Ovary (tissue), 9 donors: ENCODE results near the gene FAM171A1. TPM values are rescaled to one million over a fixed set of nuclear protein-coding genes. Genes with fewer than 3 reads are reported as not detected.

Experiments
- DNase-seq, 5 donors: peaks; one replicate each; pipeline ENCODE4 v3.0.0-alpha.2; 2019 to 2020
- H3K27ac ChIP-seq, 2 donors: fragments of 200-600 bp; one replicate each; pipeline versions ENCODE4 v1.5.1 to v1.8.0; 2019 to 2022
- H3K27me3 ChIP-seq: fragments of 200-600 bp; one replicate; pipeline ENCODE4 v1.8.0; 2022
- H3K36me3 ChIP-seq: fragments of 200-600 bp; sonication (generic); one replicate; pipeline ENCODE4 v1.5.1; 2019
- H3K4me1 ChIP-seq: one replicate; pipeline ENCODE4 v1.8.1; 2013; ENCODE audit warnings: mild to moderate bottlenecking, moderate library complexity; ENCODE audit not compliant: insufficient read depth
- H3K4me3 ChIP-seq: fragments of 200-600 bp; sonication (generic); one replicate; pipeline ENCODE4 v1.5.1; 2017
- H3K9me3 ChIP-seq, 2 donors: fragments of 200-600 bp in 1 of 2; sonication (generic) in 1 of 2; one replicate each; pipeline versions ENCODE4 v1.5.1 to v1.8.1; 2013 to 2019; ENCODE audit warnings: mild to moderate bottlenecking in 1 of 2, moderate library complexity in 1 of 2
- EP300 ChIP-seq: sonication (generic); formaldehyde crosslinking; IDR thresholded peaks from one replicate; pipeline ENCODE4 v1.6.1; 2017; ENCODE audit warnings: antibody characterized with exemption
- POLR2A ChIP-seq: fragments of 450-650 bp; IDR thresholded peaks from one replicate; pipeline ENCODE4 v1.6.1; 2017; ENCODE audit warnings: antibody characterized with exemption, mild to moderate bottlenecking, moderate library complexity
- WGBS, 3 donors: extraction: QIAGEN DNeasy Blood & Tissue Kit in 1 of 3; methylation state at CpG; one replicate each; pipeline versions ENCODE4 v1.1.5 to v1.1.7; 2013 to 2017; 5-methylcytosine and 5-hydroxymethylcytosine counted together
- intact Hi-C, 4 donors: fragments of 100-400 bp; cut with DNase I; formaldehyde crosslinking; loops; one replicate each; pipeline versions ENCODE4 v1.11.0 to v1.15.1; 2022 to 2023
- polyA plus RNA-seq, 2 donors: library from polyadenylated mRNA; stranded (reverse); fragments of 200-250 nt in 1 of 2; fragments of 350-450 nt in 1 of 2; fragmentation: Illumina TruSeq in 1 of 2; extraction: RNeasy Lipid Tissue Mini Kit (QIAGEN cat#74804) in 1 of 2; gene quantifications; one replicate each; pipeline ENCODE4 v1.2.3, GENCODE V29; 2013 to 2014
- total RNA-seq, 7 donors: library from RNA; depleted of rRNA in 2 of 7; stranded (reverse); fragments of >200 nt in 2 of 7; fragmentation: NEBNext Ultra II Directional in 3 of 7; extraction: Animal tissue kit (Norgen Biotek cat#: 25700) in 3 of 7; gene quantifications; one replicate each; pipeline versions ENCODE4 v1.1.0 to v1.2.4, GENCODE V29; 2016 to 2023
- TF ChIP-seq, protein P1 (sequence below), 3 donors: fragments of 450-650 bp in 2 of 3; fragments of 200-600 bp in 1 of 3; IDR thresholded peaks; one replicate each; pipeline versions ENCODE4 v1.5.1 to v1.8.0; 2016 to 2022; ENCODE audit warnings: antibody characterized with exemption in 3 of 3, mild to moderate bottlenecking in 1 of 3
- donor health status: DM: no; HTN: no; CAD: no; lungs with moderate emphysema.
- donor health status: DM: no; HTN: no; CAD: no.
- donor health status: Bipolar disorder and iron deficiency.
- donor health status: DM: yes; HTN: yes; CAD: no.
- donor health status: DM: no; HTN: no; CAD: no.
- donor health status: DM: yes; HTN: yes; CAD: no.

The FAM171A1 gene
- total and polyA plus RNA-seq, 9 donors, result 9.1 to 29.1 (median 23.7) TPM

- Histone ChIP-seq H3K4me1 (no peaks in the 10 kb centered on the region), H3K4me3 (no peak overlapping the region), H3K9me3 (peaks cover 0 to 9% of the 10 kb centered on the region in 2 donors), H3K36me3 (no peaks in the 10 kb centered on the region), H3K27me3 (no peaks in the 10 kb centered on the region), H3K27ac (no peak overlapping the region)
- TF ChIP-seq, protein P1, sequence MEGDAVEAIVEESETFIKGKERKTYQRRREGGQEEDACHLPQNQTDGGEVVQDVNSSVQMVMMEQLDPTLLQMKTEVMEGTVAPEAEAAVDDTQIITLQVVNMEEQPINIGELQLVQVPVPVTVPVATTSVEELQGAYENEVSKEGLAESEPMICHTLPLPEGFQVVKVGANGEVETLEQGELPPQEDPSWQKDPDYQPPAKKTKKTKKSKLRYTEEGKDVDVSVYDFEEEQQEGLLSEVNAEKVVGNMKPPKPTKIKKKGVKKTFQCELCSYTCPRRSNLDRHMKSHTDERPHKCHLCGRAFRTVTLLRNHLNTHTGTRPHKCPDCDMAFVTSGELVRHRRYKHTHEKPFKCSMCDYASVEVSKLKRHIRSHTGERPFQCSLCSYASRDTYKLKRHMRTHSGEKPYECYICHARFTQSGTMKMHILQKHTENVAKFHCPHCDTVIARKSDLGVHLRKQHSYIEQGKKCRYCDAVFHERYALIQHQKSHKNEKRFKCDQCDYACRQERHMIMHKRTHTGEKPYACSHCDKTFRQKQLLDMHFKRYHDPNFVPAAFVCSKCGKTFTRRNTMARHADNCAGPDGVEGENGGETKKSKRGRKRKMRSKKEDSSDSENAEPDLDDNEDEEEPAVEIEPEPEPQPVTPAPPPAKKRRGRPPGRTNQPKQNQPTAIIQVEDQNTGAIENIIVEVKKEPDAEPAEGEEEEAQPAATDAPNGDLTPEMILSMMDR (IDR thresholded peaks at IDR 0.05), result no peak
- TF ChIP-seq POLR2A, result no peak
- TF ChIP-seq EP300, result no peak
- intact Hi-C loops, result loop anchor here in 1 of 4 donors (10.0 kb wide), 1 partner anchor 107 kb away; the partner anchor contains the start of gene FAM171A1
- DNase-seq, result no peak
- WGBS, 3 donors, result 82 to 85% (median 84%) methylated on average over 10 of the region's 10 CpGs
Measured at GRCh38 chr10:15267496-15267895, 103.6 kb downstream of the FAM171A1 start.

DNA sequence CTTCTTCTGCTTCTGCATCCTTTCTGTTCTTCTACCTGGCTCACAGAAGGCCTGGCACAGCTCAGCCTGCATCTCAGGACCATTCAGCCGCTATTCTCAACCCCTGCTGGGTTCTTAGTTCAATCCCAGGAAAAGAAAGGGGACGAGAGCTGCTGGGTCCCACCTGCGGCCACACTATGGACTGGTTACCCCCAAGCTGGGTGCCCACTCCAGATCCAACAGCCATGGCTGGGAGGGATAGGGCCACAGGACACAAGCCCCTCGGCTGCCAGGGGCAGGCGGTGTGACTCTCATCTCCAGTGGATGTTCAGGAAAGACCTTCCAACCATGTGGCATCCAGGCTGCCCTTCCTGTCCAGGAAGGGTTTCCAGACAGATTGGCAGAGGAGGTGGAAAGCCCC is 105.0 kb downstream of the FAM171A1 start:
- Histone ChIP-seq H3K36me3 (no peaks in the 10 kb centered on the region), H3K4me1 (no peaks in the 10 kb centered on the region), H3K9me3 (peaks cover 0 to 9% of the 10 kb centered on the region in 2 donors), H3K4me3 (no peak overlapping the region), H3K27ac (no peak overlapping the region), H3K27me3 (no peaks in the 10 kb centered on the region)
- no peak for DNase-seq
- intact Hi-C loops, result loop anchor here in 1 of 4 donors (10.0 kb wide), 1 partner anchor 109 kb away; the partner anchor contains the start of gene FAM171A1
- TF ChIP-seq, protein P1 (IDR thresholded peaks at IDR 0.05), result no peak
- no peak for TF ChIP-seq EP300
- no peak for TF ChIP-seq POLR2A
- 97 to 99% (median 98%) methylated on average over 5 of the region's 5 CpGs for WGBS, 3 donors

DNA sequence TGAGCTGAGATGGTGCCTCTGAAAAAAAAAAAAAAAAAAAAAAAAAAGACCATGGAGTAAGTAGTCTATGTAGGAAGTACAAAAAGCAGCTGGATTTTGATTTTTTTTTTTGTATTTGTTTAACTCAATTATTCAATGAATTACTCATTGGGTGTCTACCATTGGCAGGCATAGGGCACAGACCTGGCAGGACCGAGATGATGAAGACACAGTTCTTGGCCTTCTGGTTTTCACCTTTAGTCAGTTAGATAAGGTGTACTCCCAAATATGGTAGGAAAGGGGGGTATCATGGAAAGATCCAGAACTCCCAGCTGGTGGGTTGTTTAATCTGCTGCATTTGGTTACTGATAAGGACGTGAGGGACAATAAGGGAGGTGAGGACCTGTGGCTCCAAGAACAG is 105.5 kb downstream of the FAM171A1 start:
- peaks cover 0 to 9% of the 10 kb centered on the region in 2 donors for H3K9me3 ChIP-seq
- H3K27ac ChIP-seq, result no peak overlapping the region
- intact Hi-C loops, result loop anchor here in 1 of 4 donors (10.0 kb wide), 1 partner anchor 109 kb away; the partner anchor contains the start of gene FAM171A1
- no peaks in the 10 kb centered on the region for H3K27me3 ChIP-seq
- no peak overlapping the region for H3K4me3 ChIP-seq
- no peaks in the 10 kb centered on the region for H3K4me1 ChIP-seq
- TF ChIP-seq, protein P1 (IDR thresholded peaks at IDR 0.05), result no peak
- TF ChIP-seq POLR2A, result no peak
- TF ChIP-seq EP300, result no peak
- no peak for DNase-seq
- no peaks in the 10 kb centered on the region for H3K36me3 ChIP-seq
- WGBS, 3 donors, result 92% methylated on average over 2 of the region's 2 CpGs

- TF ChIP-seq, protein P1 (IDR thresholded peaks at IDR 0.05), result no peak
- no peaks in the 10 kb centered on the region for H3K27me3 ChIP-seq
- intact Hi-C loops, result loop anchor here in 1 of 4 donors (10.0 kb wide), 1 partner anchor 110 kb away; the partner anchor contains the start of gene FAM171A1
- no peak for DNase-seq
- H3K9me3 ChIP-seq, result peaks cover 0 to 9% of the 10 kb centered on the region in 2 donors
- no peaks in the 10 kb centered on the region for H3K36me3 ChIP-seq
- H3K4me1 ChIP-seq, result no peaks in the 10 kb centered on the region
- 86 to 95% (median 92%) methylated on average over 7 of the region's 7 CpGs for WGBS, 3 donors
- no peak overlapping the region for H3K4me3 ChIP-seq
- H3K27ac ChIP-seq, result no peak overlapping the region
Measured at GRCh38 chr10:15265056-15265455, 106.0 kb downstream of the FAM171A1 start.
